Choroid plexus epithelial cell (primary cell): Measurements from ENCODE around the gene THRA.

Experiments
- DNase-seq: peaks from one replicate; pipeline ENCODE4 v3.0.0-alpha.2; 2010; ENCODE audit warnings: low read depth
- H3K4me3 ChIP-seq: 2 replicates; pipeline ENCODE4 v1.5.1; 2011; ENCODE audit warnings: low read depth, mild to moderate bottlenecking, control low read depth, low read length, moderate library complexity
- TF ChIP-seq, protein P1 (sequence below): conservative IDR thresholded peaks from 2 replicates; pipeline ENCODE4 v1.5.1; 2011; ENCODE audit warnings: low read depth, mild to moderate bottlenecking, control low read depth, inconsistent platforms, low read length, moderate library complexity

THRA gene

DNA sequence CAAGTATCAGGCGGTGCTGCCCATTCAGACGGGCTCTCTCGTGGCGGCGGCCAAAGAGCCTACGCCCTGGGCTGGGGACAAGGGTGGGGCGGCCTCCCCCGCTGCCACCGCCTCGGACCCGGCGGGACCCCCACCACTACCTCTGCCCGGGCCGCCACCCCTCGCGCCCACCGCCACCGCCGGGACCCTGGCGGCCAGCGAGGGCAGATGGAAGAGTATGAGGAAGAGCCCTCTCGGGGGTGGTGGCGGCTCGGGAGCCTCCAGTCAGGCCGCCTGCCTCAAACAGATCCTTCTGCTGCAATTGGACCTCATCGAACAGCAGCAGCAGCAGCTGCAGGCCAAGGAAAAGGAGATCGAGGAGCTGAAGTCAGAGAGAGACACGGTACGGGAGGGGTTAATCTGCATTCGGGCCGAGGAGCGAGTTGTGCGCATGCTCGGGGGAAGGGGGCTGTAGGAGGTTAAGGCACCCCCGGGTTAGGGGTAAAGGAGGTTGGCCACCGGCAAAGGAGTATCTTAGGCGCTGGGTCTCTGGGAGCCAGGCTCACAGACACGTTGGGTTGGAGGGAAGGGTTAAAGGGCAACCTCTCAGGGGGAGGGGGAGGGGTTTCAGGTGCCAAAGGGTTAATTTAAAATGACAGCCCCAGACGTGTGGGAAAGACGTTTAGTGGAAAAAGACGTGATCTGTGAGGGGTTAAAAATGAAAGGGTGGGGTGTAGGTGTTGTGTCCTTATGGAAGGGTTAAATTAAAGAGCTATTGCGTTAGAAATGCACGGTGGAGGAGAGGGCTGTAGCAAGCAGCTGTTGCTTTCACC lies 60.4 kb downstream of the THRA start:
- DNase-seq, result peak; percentile 60
- TF ChIP-seq, protein P1, sequence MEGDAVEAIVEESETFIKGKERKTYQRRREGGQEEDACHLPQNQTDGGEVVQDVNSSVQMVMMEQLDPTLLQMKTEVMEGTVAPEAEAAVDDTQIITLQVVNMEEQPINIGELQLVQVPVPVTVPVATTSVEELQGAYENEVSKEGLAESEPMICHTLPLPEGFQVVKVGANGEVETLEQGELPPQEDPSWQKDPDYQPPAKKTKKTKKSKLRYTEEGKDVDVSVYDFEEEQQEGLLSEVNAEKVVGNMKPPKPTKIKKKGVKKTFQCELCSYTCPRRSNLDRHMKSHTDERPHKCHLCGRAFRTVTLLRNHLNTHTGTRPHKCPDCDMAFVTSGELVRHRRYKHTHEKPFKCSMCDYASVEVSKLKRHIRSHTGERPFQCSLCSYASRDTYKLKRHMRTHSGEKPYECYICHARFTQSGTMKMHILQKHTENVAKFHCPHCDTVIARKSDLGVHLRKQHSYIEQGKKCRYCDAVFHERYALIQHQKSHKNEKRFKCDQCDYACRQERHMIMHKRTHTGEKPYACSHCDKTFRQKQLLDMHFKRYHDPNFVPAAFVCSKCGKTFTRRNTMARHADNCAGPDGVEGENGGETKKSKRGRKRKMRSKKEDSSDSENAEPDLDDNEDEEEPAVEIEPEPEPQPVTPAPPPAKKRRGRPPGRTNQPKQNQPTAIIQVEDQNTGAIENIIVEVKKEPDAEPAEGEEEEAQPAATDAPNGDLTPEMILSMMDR, result no peak
- peak overlapping the region; percentile 97 for H3K4me3 ChIP-seq

DNA sequence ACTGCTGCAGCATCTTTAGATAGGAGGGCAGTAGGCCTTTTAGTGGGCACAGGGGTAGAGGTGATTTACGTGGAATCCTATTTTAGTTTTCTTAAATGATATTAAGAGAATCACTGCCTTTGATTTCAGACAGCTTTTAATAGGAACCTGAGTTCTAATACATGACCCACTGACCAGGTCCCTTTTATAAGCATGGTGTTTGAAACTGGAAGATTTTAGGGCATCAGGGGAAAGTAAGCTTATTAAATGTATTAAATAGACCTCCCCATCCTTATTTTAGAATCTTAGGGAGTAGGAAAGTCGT lies 61.0 kb downstream of the THRA start:
- TF ChIP-seq, protein P1, result no peak
- H3K4me3 ChIP-seq, result peak overlapping the region; percentile 97
- DNase-seq, result no peak

DNA sequence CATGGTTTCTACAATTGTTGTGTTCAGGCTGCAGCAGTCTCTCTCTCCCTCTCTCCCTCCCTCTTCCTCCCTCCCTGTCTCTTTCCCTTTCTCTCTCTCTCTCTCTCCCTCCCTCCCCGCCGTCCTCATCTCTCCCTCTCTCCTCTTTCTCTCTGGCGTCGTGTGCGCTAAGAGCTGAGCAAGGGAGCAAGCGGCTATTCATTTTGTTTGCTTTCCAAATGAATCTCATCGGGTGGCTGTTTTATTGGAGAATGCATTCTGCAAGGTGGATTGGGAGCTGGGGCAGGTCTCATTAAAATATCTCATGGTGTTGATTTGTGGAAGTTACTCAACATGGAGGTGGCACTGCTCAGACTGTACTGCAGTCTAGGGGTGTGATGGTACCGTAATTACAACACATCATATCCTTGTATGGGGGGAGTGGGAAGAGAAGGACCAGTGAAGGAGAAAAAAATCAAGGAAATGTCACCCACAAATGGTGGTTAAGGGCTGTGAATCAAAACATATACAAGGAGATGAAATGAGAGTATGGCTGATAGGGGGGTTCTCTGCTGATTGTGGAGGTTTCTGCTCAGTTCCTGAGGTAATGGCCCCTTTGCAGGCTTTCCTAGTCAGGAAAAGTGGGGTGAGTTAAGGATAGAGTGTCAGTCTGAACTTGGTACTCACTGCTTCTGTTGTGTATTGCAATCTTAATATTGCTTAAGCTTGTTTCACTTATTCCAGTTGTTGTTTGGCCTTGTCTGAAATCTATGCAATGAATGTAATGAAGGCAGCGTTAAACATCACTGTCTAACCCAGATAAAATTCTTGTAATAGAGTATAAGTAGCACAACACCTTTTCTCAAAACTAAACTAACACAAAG lies 61.7 kb downstream of the THRA start:
- peak; percentile 51 for DNase-seq
- H3K4me3 ChIP-seq, result peak overlapping the region; percentile 97
- TF ChIP-seq, protein P1, result no peak

DNA sequence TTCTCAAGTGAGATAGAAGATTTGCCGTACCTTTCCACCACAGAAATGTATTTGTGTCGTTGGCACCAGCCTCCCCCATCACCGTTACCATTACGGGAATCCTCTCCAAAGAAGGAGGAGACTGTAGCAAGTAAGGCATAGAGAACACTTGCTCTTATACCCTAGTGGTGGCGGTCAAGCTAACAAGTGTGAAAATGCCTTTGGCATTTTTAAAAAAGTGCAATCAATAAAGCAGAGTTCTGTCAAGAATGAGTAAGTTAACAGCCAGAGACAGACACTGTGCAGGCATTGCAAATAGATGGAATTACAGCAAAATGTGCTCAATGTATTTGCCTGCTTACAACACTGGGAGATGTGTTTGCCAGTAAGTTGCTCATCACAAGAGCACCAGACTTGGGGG lies 66.7 kb downstream of the THRA start:
- H3K4me3 ChIP-seq, result no peak overlapping the region
- TF ChIP-seq, protein P1, result peak; percentile 11
- no peak for DNase-seq

DNA sequence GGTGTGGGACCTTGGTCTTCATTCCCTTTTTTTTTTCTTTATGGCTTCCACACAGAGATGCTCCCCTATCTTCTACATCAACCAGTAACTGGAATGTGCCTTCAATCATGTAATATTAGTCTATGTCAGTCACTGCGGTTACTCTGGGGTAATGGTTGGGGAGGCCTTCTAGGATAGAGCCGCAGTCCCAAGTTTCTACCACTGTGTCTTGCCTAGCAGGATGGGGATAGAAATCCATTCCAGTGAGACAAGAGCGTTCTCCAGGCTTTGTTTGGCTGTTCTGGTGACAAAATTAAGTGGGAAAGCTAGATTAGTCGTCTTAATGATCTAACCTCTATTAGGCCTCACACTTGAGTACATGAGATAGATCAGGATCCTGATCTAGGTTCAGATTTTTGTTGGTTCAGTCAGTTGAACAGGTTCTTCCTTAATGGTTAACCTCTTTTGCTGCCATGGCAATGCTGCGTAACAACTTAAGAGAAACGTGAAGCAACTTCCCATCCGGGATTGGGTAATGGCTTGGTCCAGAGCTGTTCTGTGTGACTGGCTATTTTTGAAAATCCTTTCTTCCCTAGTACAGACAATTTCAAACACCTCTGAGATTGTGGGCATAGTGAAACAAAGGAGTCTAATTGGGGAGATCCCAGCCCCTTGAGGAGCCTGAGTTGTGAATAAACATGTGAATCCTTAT lies 67.7 kb downstream of the THRA start:
- TF ChIP-seq, protein P1, result no peak
- no peak overlapping the region for H3K4me3 ChIP-seq
- DNase-seq, result peak; percentile 41

DNA sequence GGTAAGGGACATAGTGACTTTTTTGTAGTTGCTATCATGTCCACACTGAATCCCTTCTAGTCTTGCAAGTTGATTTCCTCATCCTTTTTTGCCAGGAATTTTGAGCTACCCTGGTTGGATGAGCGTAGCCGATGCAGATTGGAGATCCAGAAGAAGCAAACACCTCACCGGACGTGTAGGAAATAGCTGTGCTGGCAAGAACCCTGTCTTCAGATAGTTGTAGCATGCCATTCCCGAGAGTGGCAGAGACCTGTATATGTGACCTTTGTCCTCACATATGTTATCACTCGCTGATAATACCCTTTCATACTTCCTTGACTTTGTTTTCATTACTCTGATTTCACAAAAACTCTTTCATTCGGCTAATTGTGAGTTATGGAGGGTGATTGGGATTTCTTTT lies 71.4 kb downstream of the THRA start:
- no peak overlapping the region for H3K4me3 ChIP-seq
- TF ChIP-seq, protein P1, result no peak
- DNase-seq, result no peak
